COLO668 (cell line): Measurements from ENCODE around the gene ABCC2.
"Not testable (repeated sequence)": the region's sequence is repeated elsewhere in the genome, so short reads cannot be mapped to it uniquely, and the experiment has no call there.

Experiments used
- DNase-seq: peaks from one replicate; lab custom pipeline; 2025; ENCODE audit not compliant: unreplicated experiment; lab: John Stamatoyannopoulos, UW

Gene ABCC2

GRCh38 chr10:99782447-99783286 lies at the start of gene ABCC2:
Gene ABCC2, plus strand, starts transcription at chr10:99782640. Its CDS starts 205 bp downstream, at chr10:99782845.
- DNase-seq = no peak

GRCh38 chr10:99733366-99733765 lies 49.1 kb upstream of the ABCC2 start:
- peak; percentile 1 for DNase-seq

GRCh38 chr10:99734111-99734510 lies 48.3 kb upstream of the ABCC2 start:
- not testable (repeated sequence) for DNase-seq

- no peak for DNase-seq
Observed at GRCh38 chr10:99740260-99740659, 42.2 kb upstream of the ABCC2 start.

GRCh38 chr10:99740933-99741559 lies 41.4 kb upstream of the ABCC2 start:
- no peak for DNase-seq

GRCh38 chr10:99742254-99742653 lies 40.2 kb upstream of the ABCC2 start:
- no peak for DNase-seq

- DNase-seq = no peak
Observed at GRCh38 chr10:99742701-99743100, 39.7 kb upstream of the ABCC2 start.

GRCh38 chr10:99743841-99744240 lies 38.6 kb upstream of the ABCC2 start:
- no peak for DNase-seq

- DNase-seq = not testable (repeated sequence)
Observed at GRCh38 chr10:99746166-99746565, 36.3 kb upstream of the ABCC2 start.

GRCh38 chr10:99748823-99749451 lies 33.5 kb upstream of the ABCC2 start:
- no peak for DNase-seq

- DNase-seq = no peak
Observed at GRCh38 chr10:99750641-99751040, 31.8 kb upstream of the ABCC2 start.

GRCh38 chr10:99754670-99755069 lies 27.8 kb upstream of the ABCC2 start:
- no peak for DNase-seq

- no peak for DNase-seq
Observed at GRCh38 chr10:99756159-99756558, 26.3 kb upstream of the ABCC2 start.

GRCh38 chr10:99758211-99758891 lies 24.1 kb upstream of the ABCC2 start:
- DNase-seq = no peak

- DNase-seq = no peak
Observed at GRCh38 chr10:99760321-99760720, 22.1 kb upstream of the ABCC2 start.

GRCh38 chr10:99761365-99761764 lies 21.1 kb upstream of the ABCC2 start:
- no peak for DNase-seq

GRCh38 chr10:99765672-99766301 lies 16.7 kb upstream of the ABCC2 start:
- no peak for DNase-seq

- DNase-seq = no peak
Observed at GRCh38 chr10:99766302-99766681, 16.1 kb upstream of the ABCC2 start.

GRCh38 chr10:99767901-99768300 lies 14.5 kb upstream of the ABCC2 start:
- no peak for DNase-seq

- no peak for DNase-seq
Observed at GRCh38 chr10:99768556-99768955, 13.9 kb upstream of the ABCC2 start.

GRCh38 chr10:99769706-99770105 lies 12.7 kb upstream of the ABCC2 start:
- DNase-seq = no peak
